NCI-H1105 (cell line): ENCODE data around the gene EYS.
"Not testable (repeated sequence)": the region's sequence is repeated elsewhere in the genome, so short reads cannot be mapped to it uniquely, and the experiment has no call there.

ENCODE experiments used
- DNase-seq: peaks from one replicate; lab custom pipeline; 2025; lab: John Stamatoyannopoulos, UW

EYS gene

DNA sequence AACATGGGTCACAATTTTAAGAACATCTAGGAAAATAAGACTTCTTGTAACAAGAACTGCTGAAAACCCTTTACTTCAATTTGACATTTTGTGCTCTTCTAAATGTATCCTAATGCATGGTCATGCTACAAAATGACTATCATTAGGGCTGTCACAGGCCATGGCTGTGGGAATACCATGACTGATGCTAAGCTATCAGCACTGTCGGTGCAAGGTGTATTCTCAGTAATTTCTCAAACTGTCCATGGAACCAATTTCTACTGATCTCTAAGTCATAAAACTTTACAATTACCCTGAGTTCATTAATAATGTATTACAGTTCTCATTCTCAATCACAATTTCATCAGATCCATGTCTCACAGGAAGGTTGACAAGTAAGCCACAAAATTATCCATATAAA, 625.3 kb downstream of the EYS start:
- DNase-seq: no peak

DNA sequence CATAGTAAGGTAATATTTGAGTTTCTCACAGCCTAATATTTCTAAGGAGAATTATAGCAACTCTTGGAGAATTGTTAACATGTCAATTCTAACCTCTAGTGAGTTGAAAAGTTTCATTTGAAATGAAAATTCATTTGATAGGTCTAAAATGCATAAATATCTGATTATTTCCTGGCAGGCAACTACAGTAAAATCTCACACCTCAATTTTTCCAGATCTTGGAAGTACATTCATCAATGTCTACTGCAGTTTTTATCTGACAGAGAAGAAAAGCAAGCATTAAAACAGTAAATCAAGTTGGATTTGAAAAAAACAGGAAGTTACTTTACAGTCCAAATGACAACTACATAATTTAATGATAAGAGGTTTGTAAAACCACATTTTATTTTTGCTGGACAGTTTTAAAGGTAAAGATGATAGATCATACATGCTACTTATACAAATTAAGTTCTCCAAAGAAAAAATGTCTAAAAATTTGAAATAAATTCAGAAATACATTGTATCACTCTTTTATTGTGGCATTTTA, 631.3 kb downstream of the EYS start:
- no peak for DNase-seq

DNA sequence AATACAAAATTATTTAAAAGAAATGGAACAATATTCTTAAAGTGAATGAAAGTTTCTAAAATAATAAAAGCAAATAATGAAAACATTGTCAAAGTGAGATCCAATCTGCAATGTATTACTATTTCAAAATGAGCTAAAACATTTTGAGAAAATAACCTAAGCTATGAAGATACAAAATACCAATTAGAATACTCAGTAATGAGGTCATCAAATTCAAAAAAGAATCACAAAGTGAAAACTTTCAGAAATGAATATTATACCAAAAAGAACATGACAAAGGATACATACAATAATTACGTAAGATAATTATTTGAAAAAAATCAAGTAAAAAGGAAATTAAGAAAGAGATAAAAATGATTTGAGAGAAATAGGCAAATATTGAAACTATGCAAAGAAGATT, 634.5 kb downstream of the EYS start:
- no peak for DNase-seq

DNA sequence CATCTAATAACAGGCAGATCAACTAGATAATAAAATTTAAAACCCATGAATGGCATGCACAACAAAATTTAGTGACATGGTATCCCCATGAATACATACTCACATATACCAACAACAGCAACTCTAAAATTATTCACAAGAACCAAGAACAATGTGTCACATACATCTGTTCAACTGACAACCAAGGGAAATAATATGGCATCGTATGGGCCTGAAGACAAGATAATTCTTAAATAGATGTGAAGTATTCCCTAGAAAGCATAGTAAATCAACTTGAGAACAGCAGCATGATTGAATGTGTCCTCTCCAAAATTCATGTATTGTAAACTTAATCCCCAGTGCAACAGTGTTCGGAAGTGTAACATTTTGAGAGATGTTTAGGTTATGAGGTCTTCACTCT, 635.5 kb downstream of the EYS start:
- DNase-seq: no peak

DNA sequence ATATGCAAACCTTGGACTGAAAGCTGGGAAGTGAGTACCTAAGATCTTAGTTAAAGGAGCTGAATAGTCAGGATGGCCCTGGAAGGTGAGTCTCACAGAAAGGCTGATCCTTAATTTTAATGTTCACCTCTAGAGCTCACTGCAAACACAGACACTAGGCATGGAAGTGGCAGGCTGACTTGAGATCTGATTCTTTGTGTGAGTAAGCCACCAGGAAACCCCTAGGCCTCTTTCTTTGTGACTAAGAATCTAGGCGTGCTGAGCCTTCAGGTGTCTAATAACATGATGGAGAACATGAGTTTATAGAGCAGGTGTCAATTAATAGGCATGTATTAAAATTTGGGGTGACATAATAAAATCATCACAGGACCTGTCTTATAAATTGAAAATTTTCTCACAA, 642.2 kb downstream of the EYS start:
- DNase-seq: no peak

DNA sequence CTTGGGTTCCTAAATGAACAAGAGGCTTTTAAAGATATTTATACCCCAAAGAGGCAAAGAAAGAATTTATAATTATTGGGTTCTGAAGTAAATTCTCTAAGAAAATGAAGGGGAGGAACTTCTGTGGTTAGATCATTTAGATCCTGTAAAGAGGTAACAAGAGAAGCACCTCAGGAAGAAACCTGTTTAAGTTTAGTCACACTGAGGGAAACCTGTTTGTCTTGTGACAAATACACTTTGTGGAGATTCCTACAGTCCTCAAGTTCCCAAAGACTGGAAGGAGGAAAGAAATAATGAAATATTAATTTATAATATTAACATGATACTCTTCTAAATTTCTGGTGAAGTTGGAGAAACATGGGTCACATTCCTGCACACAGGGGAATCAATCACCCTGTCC, 647.5 kb downstream of the EYS start:
- no peak for DNase-seq

DNA sequence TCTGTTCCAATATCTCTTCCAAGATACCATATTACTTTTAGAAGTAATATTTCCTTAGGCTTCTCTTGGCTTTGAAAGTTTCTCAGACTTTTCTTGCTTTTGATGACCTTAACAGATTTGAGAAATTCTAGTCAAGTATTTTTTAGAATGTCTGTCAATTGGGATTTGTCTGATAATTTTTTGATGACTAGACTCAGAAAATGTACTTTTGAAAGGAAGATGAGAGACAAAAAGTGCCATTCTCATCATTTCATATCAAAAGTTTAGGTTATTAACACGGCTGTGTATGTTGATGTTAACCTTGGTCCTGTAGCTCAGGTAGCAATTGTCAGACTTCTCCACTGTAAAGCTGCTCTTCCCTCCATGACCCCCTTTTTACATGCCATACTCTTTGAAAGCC, 651.5 kb downstream of the EYS start:
- DNase-seq: no peak

DNA sequence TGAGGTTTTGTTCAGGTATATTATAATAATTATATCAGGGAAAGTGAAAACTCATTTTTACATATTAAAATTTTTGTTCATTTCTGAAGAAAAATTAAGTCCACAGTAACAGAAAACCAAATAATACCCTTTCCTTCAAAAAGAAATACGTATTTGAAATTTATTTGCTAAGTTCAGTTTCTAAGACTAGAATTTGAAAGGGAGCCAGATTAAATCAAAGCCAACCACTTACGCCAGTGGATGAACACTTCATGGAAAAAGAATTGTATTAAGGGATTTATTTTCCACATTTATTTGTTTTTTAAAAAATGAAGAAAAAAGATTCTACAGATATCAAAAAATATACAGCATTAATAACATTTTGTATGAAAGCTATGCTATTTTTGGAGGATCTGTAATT, 654.4 kb downstream of the EYS start:
- no peak for DNase-seq

DNA sequence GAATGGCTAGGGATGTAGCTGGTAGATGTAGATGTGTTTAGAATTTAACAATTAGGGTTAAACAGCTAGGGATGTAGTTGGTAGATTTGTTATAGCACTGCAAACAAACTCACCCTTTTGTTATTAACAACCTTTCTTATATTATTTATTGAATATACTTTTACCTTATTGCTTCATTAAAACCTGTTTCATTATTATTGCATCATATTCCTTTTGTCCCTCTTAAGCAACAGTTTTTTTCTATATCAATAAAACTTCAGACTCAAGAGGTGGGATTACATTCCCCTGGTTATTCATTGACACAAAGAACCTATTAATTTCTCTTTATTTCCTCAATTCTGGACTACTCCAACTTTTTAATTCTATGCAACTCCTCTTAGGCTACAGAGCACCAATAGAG, 661.2 kb downstream of the EYS start:
- no peak for DNase-seq

DNA sequence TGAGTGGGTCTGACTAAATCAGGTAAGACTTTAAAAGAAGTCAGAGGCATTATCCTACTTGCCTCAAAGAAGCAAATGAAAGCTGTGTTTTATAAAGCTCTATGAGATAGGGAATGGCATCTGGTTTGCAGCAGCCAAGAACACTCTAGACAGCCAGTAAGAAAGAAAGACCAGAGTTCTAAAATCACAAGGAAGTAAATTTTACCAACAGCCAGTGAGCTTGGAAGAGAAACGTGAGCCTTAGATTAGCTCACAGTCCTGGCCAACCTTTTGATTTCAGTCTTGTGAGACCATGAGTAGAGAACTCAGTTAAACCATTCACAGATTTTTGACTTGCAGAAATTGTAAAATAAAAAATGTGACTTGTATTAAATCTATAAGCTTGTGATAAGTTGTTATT, 693.0 kb downstream of the EYS start:
- no peak for DNase-seq

DNA sequence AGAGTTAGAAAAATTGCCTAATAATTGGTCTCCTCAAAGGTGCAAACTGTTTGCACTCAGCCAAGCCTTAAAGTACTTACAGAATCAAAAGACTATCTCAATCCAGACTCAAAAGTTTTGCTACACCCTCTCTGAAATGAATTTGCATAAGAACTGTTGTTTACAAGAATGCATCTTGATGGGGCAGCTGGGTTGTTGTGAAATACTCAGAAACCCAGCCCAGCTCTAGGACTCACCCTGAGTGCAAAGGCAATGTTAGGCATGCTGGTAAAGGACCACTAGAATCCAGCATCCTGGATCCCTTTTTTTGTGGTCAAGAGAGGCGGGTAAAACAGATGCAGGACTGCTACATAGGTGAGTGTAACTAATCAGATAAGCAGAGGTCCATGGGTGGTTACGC, 700.2 kb downstream of the EYS start:
- no peak for DNase-seq

DNA sequence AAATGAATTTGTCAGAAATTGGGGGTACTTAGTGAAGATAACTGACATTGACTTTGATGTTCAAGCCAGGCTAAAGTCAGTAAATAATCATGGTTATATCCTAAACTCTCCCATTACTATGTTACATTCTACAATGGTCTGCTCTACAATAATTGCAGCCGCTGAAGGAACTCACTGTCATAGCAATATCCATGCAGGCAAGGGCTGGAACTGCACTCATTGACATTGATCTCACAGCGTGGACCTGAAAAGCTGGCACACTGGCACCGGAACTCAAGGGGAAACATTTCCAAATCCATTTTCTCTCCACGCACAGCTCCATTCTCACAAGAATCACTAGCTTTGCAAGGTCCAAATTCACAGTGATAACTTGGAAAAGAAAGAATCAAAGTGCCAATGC, 702.7 kb downstream of the EYS start:
- DNase-seq: no peak

DNA sequence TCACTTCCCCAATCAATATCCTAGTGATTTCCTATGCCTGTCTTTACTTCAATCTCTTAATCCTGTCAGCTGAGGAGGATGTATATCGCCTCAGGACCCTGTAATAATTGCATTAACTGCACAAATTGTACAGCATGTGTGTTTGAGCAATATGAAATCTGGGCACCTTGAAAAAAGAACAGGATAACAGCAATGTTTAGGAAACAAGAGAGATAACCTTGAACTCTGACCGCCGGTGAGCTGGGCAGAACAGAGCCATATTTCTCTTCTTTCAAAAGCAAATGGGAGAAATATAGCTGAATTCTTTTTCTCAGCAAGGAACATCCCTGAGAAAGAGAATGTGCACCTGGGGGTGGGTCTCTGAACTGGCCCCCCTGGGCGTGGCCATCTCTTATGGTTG, 704.1 kb downstream of the EYS start:
- not testable (repeated sequence) for DNase-seq

DNA sequence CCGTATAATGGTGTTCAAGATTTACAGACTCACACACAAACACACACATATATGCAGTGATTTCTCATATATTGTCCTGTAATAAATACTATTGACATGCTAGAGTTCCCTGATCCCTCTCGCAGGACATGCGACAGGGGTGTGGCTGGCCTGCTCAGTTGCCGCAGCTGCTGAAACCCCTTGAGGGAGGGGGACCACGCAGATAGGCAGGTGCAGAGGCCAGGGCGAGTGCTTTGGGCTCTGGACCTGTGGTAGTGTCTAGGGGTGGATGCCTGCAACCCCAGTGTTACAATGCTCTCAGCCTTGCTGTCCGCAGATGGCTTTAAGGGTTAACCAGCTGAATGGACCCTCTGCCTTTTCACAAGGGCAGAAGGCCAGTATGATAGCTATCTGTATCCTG, 706.2 kb downstream of the EYS start:
- DNase-seq: no peak

DNA sequence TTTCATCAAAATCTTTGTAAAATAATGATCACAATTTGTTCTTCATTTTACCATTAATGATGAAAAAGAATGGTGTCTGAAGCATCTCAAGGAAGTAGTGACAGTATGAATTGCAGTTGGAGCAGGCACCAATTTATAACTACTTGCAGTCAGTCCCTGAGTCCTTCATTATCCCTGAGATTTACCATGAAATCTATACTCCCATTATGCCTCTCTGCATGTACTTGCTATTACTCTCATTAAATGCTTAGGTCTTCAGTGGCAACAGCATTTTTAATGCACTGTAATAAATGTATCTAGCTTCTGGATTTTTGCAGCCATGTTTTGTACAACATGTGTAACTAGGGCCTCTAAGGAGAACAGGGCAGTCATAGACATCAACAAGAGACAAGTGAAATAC, 708.8 kb downstream of the EYS start:
- no peak for DNase-seq

DNA sequence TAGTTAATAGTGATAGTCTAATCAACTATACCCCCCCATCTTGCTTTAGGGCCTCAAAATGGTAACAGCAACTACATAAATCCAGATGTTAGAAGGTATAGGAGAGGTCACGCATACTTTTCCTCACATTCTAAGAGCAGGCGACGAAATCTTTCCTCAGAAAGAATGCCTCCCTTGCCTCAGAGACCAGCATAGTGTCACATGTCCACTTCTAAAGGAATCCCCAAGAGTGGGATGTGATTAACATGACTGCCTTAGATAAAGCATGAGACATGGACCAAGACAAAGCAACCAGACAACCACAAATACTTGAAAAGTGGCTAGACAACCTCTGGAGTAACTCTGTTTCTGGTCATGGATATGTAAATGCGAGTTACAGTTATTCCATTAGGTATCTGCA, 710.7 kb downstream of the EYS start:
- no peak for DNase-seq

DNA sequence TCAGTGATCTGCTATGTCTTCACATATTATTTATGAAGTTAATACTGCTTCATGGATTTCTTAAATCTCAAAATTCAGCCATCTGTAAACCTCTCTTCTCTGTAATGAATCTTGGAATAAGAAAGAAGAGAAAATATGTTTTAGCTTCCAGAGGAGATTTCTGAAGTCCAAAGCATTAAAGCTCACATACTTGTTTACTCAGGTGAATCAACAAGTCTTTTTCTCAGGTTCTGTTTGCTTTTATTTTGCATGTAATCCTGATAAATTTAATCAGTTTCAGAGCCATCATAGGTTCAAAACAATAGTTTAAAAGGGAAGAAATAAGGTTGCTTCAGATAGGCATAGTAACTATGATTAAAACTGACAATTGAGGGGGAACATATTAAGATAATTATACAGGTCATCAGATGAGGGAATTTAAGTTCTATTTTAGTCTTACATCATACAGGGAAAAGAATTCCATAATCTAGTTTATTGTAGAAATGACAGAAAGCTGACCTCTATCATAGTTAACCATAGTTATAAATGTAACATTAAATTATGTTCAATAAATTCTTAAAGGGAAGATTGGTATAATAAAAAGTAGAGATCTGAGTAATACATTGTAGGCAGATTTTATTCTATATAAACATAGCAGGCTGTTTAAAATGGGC, 716.2 kb downstream of the EYS start:
- DNase-seq: no peak

DNA sequence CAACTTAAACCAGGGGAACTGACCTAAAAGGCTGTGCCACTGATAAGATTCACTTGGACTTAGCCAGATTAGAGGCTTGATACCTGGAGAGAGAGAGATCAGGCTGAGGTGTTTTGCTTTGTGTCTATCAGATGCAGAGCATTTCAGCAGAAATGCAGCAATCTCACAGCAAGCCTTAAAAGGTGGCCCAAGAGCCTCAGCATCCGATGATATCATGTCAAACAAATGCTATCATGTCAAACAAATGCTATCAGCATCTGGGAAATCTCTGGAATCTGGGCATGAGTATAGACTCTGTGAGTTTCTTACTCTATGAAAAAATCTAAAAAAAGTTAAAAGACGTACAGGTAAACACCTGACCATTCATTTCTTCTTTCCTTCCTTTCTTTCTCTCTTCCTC, 718.9 kb downstream of the EYS start:
- DNase-seq: no peak

DNA sequence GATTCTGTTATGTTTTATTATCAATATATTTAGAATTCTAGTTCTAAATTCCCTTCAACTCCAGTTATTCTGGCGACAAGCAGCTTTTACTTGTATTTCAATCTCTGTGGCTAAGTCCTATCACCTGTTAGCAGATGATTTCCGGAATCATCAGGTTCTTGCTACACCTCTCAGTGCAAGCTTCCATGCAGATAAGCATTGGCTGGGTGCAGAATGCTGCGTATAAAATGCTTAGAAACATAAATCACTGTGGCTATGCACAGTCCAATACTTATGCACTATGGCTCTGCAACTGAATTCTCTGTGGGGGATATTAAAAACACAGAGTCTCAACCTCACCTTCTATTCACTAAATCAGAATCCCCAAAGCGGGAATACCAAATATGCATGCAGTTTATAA, 720.0 kb downstream of the EYS start:
- DNase-seq: no peak

DNA sequence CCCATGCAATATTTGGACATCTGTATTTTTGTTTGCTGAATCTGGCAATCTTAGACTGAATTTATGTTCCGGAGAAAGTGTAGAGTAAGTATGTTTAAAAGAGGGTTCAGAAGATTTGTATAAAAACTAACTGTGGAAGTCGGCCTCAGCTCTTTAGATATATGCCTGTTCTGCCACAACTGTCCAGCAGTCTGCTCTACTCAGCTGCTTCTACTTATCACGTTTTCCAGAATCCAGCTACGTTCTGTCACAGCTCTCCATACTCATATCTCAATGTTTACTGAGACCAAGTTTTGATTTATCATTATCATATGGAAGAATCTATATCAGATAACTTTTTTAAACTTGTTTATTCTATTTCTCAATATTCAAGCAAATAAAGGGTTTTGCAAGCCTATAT, 721.3 kb downstream of the EYS start:
- DNase-seq: no peak

DNA sequence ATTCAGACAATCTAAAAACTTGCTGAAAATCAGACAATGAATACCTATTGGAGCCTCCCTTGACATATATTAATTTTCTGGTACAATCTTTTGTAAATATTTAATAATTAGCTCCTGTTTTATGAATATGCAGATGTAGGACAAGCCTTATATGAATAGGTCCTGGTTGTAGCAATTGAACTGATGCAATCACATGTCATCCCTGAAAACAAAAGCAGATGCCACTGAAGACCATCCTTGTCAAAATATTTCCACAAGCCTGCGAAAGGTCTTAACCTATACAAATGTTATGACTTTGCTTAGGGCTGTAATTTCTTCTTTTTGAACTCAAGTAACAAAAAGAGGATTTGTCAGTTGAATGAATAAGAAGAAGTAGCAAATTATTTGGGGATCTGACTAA, 722.1 kb downstream of the EYS start:
- DNase-seq: no peak

DNA sequence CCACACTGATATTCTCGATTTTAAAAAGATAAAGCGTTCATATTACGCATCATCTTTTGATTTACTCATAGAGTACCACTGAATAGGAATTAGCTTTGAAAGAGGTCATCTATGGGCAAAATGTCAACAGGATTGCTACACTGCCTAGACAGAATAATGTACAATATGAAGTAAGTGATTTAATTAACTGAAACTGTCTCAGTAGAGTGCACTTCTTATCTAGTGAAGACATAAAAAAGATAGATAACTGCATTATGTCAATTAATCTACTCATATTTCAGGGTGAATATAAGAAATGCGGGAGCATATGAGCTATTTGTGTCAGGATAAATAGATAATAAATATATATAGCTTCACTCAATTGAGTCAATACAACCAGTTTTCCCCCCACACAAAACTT, 723.9 kb downstream of the EYS start:
- DNase-seq: no peak

DNA sequence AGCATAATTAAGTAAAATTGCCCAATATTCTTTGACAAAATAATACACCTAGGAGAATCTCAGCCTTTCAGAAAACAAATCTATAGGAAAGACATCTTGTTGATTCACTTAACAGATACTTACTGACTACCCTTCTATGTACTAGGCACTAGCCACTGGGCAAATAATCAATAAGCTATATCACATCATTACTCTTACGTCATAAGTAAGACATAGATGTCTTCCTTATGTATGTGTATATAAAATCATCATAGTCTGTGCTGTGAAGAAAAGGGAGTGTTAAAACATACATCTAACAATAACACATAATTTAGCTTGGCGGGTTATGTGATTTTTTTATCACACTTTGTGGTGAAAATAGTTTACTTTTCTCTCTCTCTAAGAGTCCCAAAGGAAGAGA, 733.9 kb downstream of the EYS start:
- DNase-seq: no peak

DNA sequence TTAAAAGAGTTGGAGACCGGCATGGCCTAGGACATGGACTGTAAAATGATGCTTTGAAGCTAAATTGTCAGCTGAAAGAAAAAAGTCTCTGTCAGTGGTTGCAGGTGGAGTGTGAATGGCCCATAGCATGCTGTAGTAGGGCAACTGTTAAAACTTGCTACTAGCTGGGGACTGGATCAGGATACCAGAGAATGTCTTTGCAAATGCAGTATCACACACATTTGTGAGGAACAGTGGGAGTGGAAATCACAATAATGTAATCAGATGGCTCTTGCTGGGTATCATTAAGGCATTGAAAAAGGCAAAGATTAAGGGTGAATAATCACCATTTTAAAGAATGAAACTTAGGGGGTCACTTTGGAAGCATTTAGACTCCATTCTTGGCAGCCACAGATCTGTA, 737.9 kb downstream of the EYS start:
- no peak for DNase-seq

DNA sequence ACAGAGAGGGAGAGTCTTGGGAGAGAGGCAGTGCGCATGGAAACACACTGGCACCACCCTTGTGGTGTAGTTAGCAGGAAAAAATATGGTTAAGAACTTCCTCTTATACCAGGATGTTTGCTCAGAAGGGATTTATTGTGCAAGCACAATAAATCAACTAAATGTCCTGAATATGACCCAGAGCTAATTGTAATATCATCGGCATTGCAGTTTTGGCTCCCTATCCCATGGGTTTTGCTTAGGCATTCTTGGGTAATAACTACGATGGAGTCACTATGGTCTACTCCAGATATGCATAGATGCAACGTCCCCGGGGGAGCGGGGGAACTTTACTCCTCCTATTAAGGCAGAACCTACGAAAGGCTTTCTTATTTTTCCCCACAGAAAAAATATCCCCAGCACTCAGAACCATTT, 751.6 kb downstream of the EYS start:
- no peak for DNase-seq
